GM19372 (cell line): ENCODE data around the gene OR52B6.
A peak's percentile ranks its signal among the peaks of the same experiment; 100 is the strongest.
"Not testable (repeated sequence)": the region's sequence is repeated elsewhere in the genome, so short reads cannot be mapped to it uniquely, and the experiment has no call there.

ENCODE experiments used
- ATAC-seq: cut with Tn5 transposase; IDR thresholded peaks from one replicate; pipeline ENCODE4 v1.9.1; 2021; ENCODE audit warnings: mild to moderate bottlenecking, low read depth, moderate library complexity; ENCODE audit not compliant: unreplicated experiment

The OR52B6 gene

DNA sequence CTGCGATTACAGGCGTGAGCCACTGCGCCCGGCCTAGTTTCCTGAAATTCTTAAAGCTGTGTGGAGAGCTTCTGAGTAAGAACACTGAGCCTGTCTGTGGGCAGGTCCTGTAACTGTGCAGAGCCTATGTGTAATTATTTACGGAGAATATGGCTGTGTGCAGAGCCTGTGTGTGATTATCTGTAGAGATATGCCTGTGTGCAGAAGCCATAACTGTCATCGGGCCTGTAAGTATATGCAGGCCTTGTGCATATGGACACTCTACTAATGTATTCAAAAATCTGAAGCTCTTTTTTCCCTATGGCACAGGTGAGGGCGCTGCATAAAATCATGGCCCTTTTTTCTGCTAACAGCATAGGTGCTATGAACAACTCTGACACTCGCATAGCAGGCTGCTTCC, at the start of gene OR52B6:
Gene OR52B6, plus strand, starts transcription at position 301 of the 400 bp plus-strand sequence. Its CDS starts 0 bp downstream, at position 301.
- no peak for ATAC-seq

DNA sequence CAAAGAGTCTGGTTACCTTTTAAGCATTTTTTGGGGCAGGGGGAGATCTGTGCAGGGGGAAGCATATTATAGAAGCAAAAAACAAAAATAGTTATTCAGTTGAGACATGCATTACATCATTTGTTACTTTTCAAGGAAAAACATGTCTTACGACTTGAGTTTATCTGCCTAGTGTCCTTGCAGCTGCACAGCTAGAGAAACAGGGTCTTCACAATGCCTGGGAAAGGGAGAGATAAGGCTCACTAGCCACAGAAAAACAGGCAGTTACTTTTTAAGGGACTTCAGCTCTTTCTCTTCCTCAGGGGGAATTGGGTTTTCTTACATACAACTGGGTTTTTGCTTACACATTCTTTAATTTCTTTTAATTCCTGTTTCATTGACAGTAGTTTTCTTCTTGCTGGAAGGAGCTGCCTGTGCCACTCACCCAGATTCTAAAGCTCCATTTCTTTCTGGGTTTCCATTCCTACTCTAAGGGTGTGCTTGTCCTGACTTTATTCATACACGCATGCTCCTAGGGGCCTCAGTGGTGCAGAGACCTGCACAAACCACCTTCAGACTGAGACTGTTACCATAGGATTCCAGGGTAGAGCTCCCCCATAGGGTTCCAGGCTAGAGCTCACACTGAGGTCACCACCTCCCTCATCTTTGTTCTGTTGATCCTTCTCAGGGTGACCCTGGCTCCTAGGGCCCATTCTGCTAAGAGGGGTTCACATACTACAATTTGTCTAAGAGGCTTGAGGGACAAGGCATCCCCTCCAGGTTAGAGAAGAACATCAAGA, 49.4 kb upstream of the OR52B6 start:
- no peak for ATAC-seq

GRCh38 chr11:5534046-5534445, 46.6 kb upstream of the OR52B6 start:
- ATAC-seq: no peak

- ATAC-seq: no peak
Measured at GRCh38 chr11:5536482-5536881, 44.2 kb upstream of the OR52B6 start.

DNA sequence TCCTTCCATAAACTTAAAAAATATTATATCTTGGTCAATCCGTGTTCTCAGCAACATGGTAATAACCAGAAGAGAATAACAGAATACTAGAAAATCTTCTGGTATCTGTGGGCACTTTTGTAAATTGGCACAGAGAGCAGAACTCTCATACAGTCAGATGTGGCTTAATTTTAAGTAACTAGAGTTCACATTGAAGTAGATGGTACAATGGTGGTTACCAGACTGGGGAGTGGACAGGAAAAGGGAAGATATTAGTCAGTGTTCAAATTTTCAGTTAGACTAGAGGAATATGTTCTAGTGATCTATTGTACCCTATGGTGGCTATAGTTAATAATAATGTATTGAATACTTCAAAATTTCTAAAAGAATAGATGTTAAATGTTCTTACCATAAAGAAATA, 39.2 kb upstream of the OR52B6 start:
- no peak for ATAC-seq

- no peak for ATAC-seq
Measured at GRCh38 chr11:5546457-5546856, 34.2 kb upstream of the OR52B6 start.

- ATAC-seq: peak; percentile 73
Measured at GRCh38 chr11:5547982-5548381, 32.7 kb upstream of the OR52B6 start.

- ATAC-seq: no peak
Measured at GRCh38 chr11:5548440-5548839, 32.2 kb upstream of the OR52B6 start, which contains the start of gene OR52H1. TSS of gene OR52H1 (minus strand) at chr11:5548540. CDS start at chr11:5545505, 3,035 bp downstream.

GRCh38 chr11:5550440-5551095, 30.1 kb upstream of the OR52B6 start:
- no peak for ATAC-seq

GRCh38 chr11:5553343-5553742, 27.3 kb upstream of the OR52B6 start:
- ATAC-seq: no peak

GRCh38 chr11:5556596-5557188, 24.0 kb upstream of the OR52B6 start:
- ATAC-seq: no peak

DNA sequence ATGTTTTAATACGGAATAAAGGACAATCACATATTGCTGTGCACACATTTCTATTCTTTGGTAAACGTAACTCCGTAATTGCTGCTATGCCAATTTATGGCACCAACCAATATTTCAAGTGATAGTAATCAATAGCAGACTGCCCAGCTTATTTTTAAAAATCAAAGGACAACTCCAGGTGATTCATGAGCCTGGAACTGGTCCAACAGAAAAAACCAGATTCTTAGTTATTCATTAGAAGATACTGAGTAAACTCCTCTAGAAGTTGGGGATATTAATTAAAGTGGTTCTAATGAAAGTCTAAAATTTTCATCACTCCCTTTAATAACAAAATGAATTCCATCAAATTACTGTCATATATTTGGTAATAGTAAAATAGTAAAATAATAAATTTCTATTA, 22.9 kb upstream of the OR52B6 start:
- ATAC-seq: no peak

DNA sequence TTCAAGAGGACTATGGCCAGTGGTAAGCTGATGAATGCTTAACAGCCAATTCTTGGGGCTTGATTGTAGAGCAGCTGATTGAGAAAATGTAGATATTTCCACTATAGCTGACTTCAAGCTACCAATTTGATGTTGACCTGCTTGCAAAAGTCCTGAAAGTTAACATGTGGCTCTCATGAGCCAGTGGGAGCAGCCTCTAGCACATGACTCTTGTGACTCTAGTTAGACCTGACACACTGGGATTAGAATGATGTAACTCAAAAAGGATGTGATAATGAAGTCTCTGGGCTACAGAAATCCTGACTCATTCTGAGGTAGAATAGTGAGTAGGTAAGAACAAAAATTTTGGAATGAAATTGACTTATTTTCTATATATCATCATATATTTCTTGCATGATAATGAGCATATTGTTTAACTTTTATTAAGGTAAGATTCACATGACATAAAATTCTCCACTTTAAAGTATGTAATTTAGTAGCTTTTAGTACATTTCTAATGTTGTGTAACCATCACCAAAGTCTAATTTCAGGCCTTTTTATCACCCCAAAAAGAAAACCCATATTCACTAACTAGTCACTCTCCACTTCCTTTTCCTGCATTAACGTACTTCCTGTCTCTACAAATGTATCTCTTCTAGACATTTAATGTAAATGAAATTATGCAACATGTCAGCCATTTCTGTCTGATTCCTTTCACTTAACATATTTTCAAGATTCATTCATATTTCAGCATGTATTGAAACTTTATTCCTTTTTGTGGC, 16.2 kb upstream of the OR52B6 start:
- no peak for ATAC-seq

DNA sequence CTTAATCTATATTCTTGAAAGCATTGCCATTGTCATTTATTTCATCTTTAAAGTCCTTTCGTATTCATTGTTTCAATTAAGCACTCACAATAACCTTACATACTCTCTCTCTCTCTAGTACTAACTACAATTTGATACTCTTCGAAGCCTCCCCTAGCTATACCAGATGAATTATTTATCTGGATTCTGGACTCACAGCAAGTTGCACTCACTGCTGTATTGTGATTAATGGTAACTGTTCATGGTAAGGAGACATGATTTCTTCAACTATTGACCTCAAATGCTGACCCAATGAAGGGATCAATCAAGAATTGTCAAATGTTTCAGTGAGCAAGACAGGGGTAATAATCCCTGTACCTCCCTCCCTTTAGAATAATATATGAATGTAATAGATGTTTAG, 6.0 kb upstream of the OR52B6 start:
- no peak for ATAC-seq

- ATAC-seq: no peak
Measured at GRCh38 chr11:5575152-5575551, 5.5 kb upstream of the OR52B6 start.

GRCh38 chr11:5577101-5577500, 3.6 kb upstream of the OR52B6 start:
- no peak for ATAC-seq

DNA sequence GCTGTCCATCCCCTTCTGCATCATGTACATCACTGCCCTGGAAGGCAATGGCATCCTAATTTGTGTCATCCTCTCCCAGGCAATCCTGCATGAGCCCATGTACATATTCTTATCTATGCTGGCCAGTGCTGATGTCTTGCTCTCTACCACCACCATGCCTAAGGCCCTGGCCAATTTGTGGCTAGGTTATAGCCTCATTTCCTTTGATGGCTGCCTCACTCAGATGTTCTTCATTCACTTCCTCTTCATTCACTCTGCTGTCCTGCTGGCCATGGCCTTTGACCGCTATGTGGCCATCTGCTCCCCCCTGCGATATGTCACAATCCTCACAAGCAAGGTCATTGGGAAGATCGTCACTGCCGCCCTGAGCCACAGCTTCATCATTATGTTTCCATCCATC, 337 bp downstream of the OR52B6 start:
- no peak for ATAC-seq

GRCh38 chr11:5584458-5584857, 3.8 kb downstream of the OR52B6 start:
- not testable (repeated sequence) for ATAC-seq

DNA sequence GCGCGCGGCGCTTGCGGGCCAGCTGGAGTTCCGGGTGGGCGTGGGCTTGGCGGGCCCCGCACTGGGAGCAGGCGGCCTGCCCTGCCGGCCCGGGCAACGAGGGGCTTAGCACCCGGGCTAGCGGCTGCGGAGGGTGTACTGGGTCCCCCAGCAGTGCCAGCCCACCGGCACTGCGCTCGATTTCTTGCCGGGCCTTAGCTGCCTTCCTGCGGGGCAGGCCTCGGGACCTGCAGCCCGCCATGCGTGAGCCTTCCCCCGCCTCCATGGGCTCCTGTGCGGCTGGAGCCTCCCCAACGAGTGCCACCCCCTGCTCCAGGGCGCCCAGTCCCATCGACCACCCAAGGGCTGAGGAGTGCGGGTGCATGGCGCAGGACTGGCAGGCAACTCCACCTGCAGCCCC, 9.2 kb downstream of the OR52B6 start:
- not testable (repeated sequence) for ATAC-seq

- ATAC-seq: no peak
Measured at GRCh38 chr11:5591613-5592012, 10.9 kb downstream of the OR52B6 start.

- ATAC-seq: no peak
Measured at GRCh38 chr11:5592615-5593014, 11.9 kb downstream of the OR52B6 start.
